Measurements from ENCODE around the gene TTC38. TPM values are rescaled to one million over a fixed set of nuclear protein-coding genes. Genes with fewer than 3 reads are reported as not detected.

Gene TTC38
- total RNA-seq, 4 donors from 2014 or later = 21.8 to 61.8 (median 33.3) TPM

GRCh38 chr22:46331496-46331895 is 63.7 kb downstream of the TTC38 start:
- no peak for ATAC-seq

GRCh38 chr22:46335201-46336118 is 67.7 kb downstream of the TTC38 start, which contains the start of gene TRMU:
Gene TRMU (plus strand): TSS chr22:46335714. CDS start chr22:46335765, 51 bp downstream.
- Histone ChIP-seq H3K9me3 (no peaks in the 10 kb centered on the region), H3K27me3 (no peaks in the 10 kb centered on the region), H3K27ac (peak within 1 kb of the TSS; percentile 71 to 92 (median 88)), H3K4me1 (peaks cover 0 to 30% (median 13%) of the 10 kb centered on the region in 3 donors), H3K36me3 (peaks cover 0 to 31% of the 10 kb centered on the region in 2 donors), H3K4me3 (peak within 1 kb of the TSS; percentile 96 to 97)
- peak; percentile 96 for ATAC-seq
- 4% methylated on average over 5 to 10 of the region's 93 CpGs for WGBS, 2 donors (ENCODE audit: low coverage in 1 of 2)
- TF ChIP-seq EP300 (IDR thresholded peaks at IDR 0.05) (no peak), CTCF (IDR thresholded peaks at IDR 0.05) (peak in 2 of 4 experiments; percentile 14 to 35), POLR2A (IDR thresholded peaks at IDR 0.05) (peak; percentile 60 to 72), POLR2AphosphoS5 (IDR thresholded peaks at IDR 0.05) (peak; percentile 72)

More at GRCh38 chr22:46331496-46331895, 63.7 kb downstream of the TTC38 start:
- no peak overlapping the region for H3K4me3 ChIP-seq
- peaks cover 0 to 13% (median 2%) of the 10 kb centered on the region in 3 donors for H3K4me1 ChIP-seq
- no peak overlapping the region for H3K27ac ChIP-seq
- H3K36me3 ChIP-seq = no peaks in the 10 kb centered on the region
- H3K27me3 ChIP-seq = no peaks in the 10 kb centered on the region
- TF ChIP-seq EP300 (IDR thresholded peaks at IDR 0.05) = no peak
- TF ChIP-seq CTCF (IDR thresholded peaks at IDR 0.05) = no peak
- TF ChIP-seq POLR2A (IDR thresholded peaks at IDR 0.05) = no peak
- no peak for TF ChIP-seq POLR2AphosphoS5 (IDR thresholded peaks at IDR 0.05)
- H3K9me3 ChIP-seq = no peaks in the 10 kb centered on the region
- 100% methylated on average over 1 of the region's 23 CpGs; no CpG with 5 or more reads in 1 of the 2 donors for WGBS, 2 donors (ENCODE audit: low coverage in 1 of 2)

- H3K27ac ChIP-seq = peak overlapping the region; percentile 71 to 92 (median 88)
- H3K9me3 ChIP-seq = no peaks in the 10 kb centered on the region
- peaks cover 0 to 41% of the 10 kb centered on the region in 2 donors for H3K36me3 ChIP-seq
- whole genome bisulfite sequencing, 2 donors (ENCODE audit: low coverage in 1 of 2) = 6 to 15% methylated on average over 7 to 24 of the region's 42 CpGs
- peak overlapping the region; percentile 96 to 97 for H3K4me3 ChIP-seq
- H3K27me3 ChIP-seq = no peaks in the 10 kb centered on the region
- H3K4me1 ChIP-seq = peaks cover 0 to 30% (median 13%) of the 10 kb centered on the region in 3 donors
- no peak for ATAC-seq
- TF ChIP-seq POLR2A (IDR thresholded peaks at IDR 0.05) = no peak
- TF ChIP-seq POLR2AphosphoS5 (IDR thresholded peaks at IDR 0.05) = no peak
- no peak for TF ChIP-seq EP300 (IDR thresholded peaks at IDR 0.05)
- no peak for TF ChIP-seq CTCF (IDR thresholded peaks at IDR 0.05)
Measured at GRCh38 chr22:46336119-46337078, 68.6 kb downstream of the TTC38 start.

- Histone ChIP-seq H3K27ac (no peak overlapping the region), H3K4me1 (peaks cover 0 to 30% (median 13%) of the 10 kb centered on the region in 3 donors), H3K9me3 (no peaks in the 10 kb centered on the region), H3K4me3 (no peak overlapping the region), H3K36me3 (peaks cover 0 to 56% of the 10 kb centered on the region in 2 donors), H3K27me3 (no peaks in the 10 kb centered on the region)
- TF ChIP-seq POLR2A (IDR thresholded peaks at IDR 0.05) (no peak), POLR2AphosphoS5 (IDR thresholded peaks at IDR 0.05) (no peak), CTCF (IDR thresholded peaks at IDR 0.05) (no peak), EP300 (IDR thresholded peaks at IDR 0.05) (no peak)
- no peak for ATAC-seq
- 60 to 77% methylated on average over 1 to 2 of the region's 9 CpGs for WGBS, 2 donors (ENCODE audit: low coverage in 1 of 2)
Measured at GRCh38 chr22:46337870-46338269, 70.1 kb downstream of the TTC38 start.
